ENCODE results near the gene INTS6L.

GRCh38 chrX:135556055-135556454 is 35.6 kb downstream of the INTS6L start:
- TF ChIP-seq CTCF (IDR thresholded peaks at IDR 0.05; ENCODE audit: control extremely low read depth in 1 of 3, insufficient read depth in 1 of 3, low read depth in 1 of 3, low read length in 3 of 3) (no peak), SP2 (IDR thresholded peaks at IDR 0.05; ENCODE audit: low read length) (no peak), CREB1 (IDR thresholded peaks at IDR 0.05) (no peak), EZH2 (IDR thresholded peaks at IDR 0.05; ENCODE audit: low read depth, low read length, severe bottlenecking) (no peak), ASH2L (IDR thresholded peaks at IDR 0.05; ENCODE audit: low read length) (no peak), MAX (IDR thresholded peaks at IDR 0.05) (no peak), TAF1 (IDR thresholded peaks at IDR 0.05; ENCODE audit: low read depth, low read length) (no peak), POLR2AphosphoS5 (IDR thresholded peaks at IDR 0.05; ENCODE audit: low read depth, low read length) (no peak), ZNF274 (IDR thresholded peaks at IDR 0.05; ENCODE audit: borderline replicate concordance, extremely low read depth, low read length) (no peak), POLR2A (IDR thresholded peaks at IDR 0.05; ENCODE audit: control extremely low read depth in 1 of 2, low read depth in 2 of 2, low read length in 2 of 2) (no peak)
